NCI-H128 (cell line): ENCODE measurements around the gene TGM6.

ENCODE experiments used
- DNase-seq: peaks from one replicate; lab custom pipeline; 2025; ENCODE audit not compliant: unreplicated experiment; lab: John Stamatoyannopoulos, UW

The TGM6 gene

DNA sequence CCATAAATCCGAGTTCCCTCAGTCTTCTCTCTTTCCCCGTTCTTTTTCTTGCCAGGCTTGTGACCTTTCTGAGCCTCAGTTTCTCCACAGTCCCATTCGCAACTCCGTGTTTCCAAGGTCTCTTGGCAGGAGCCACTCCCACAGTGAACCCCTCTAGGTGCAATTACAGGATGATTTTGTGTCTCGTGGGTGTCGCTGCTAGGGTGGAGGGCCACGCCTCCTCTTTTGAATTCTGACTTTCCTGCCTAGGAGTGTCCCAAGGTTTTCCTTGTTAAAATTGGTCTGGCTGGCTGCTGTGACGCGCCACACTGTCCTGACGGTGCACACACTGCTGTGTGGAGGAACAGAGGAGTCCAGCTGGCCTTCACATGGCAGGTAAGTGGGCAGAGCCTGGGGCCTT, at the start of gene TGM6:
TGM6 (plus strand) TSS at position 301 of the 400 bp plus-strand sequence; CDS start at position 369, 68 bp downstream.
- no peak for DNase-seq

DNA sequence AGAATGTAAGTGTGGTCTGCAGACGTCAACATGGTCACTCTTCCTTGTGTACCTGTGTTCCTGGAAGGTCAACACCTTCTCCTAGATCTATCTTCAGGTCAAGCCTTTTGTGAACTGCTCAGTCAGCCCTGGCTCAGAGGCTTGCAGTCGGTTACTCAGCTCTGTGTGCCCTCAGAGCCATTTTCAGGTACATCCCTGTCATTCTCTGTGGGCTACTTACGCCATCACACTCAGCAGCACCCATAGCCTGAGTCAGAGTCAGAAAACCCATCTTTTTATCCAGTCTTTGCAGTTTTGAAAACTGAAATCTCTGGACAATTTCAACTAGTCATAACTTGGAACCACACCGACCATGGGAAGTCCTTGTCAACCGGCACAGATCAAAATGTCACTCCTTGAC, 49.6 kb upstream of the TGM6 start:
- DNase-seq: no peak

DNA sequence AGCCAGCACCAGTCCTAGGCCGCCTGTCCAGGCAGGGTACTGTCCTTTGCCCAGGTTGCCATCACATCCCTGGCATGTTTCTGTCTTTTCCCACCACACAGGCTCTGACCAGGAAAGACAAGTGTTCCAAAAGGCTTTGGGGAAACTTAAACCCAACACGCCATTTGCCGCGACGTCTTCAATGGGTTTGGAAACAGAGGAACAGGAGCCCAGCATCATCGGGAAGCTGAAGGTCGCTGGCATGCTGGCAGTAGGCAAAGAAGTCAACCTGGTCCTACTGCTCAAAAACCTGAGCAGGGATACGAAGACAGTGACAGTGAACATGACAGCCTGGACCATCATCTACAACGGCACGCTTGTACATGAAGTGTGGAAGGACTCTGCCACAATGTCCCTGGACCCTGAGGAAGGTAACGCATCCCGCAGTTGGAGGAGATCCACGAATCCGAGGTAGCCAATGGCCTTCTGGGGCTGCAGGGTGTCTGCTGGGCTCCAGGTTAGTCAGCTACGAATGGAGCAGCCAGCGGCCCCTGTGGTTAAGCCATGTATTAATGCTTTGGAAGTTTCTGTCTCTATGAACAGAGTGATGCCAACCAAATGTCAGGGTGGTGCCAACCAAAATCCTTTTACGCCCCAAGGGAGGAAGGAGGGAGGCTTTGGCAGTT, 48.7 kb upstream of the TGM6 start:
- no peak for DNase-seq

DNA sequence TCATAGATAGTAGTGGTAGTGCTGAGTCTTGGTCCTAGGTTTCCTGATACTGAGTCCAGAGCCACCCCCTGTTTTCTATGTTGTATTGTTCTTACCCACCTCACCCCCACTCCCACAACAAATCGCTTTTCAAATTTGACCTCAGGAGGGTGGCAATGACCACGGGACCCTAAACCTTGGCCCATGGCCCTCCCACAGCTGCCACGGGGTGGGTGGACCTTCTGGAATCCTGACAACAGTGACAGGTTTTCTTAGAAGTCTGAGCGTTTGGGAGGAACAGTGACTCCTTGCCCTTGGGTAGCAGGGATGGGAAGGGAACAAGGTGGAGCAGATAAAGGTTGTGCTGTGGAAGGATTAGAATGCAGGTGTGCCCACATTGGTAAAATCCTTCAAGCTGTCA, 48.0 kb upstream of the TGM6 start:
- no peak for DNase-seq

DNA sequence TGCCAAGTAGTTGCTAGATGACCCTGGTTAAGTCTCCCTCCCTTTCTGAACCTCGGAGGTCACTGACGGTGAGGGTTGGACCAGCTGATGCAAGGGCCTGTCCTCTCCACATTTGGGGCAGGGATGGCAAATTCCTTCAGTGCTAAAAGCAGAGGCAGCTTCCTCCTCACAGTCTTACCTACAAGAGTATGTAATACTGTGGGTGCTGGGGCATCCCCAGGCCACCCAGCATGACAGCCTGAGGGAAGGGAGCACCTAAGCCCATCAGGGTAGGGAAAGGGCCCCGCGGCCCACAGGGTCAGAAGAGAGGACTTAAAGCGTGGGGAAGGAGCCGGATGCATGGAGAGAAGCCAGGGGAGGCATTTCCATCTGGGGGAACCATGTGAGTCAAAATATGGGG, 46.9 kb upstream of the TGM6 start:
- no peak for DNase-seq

DNA sequence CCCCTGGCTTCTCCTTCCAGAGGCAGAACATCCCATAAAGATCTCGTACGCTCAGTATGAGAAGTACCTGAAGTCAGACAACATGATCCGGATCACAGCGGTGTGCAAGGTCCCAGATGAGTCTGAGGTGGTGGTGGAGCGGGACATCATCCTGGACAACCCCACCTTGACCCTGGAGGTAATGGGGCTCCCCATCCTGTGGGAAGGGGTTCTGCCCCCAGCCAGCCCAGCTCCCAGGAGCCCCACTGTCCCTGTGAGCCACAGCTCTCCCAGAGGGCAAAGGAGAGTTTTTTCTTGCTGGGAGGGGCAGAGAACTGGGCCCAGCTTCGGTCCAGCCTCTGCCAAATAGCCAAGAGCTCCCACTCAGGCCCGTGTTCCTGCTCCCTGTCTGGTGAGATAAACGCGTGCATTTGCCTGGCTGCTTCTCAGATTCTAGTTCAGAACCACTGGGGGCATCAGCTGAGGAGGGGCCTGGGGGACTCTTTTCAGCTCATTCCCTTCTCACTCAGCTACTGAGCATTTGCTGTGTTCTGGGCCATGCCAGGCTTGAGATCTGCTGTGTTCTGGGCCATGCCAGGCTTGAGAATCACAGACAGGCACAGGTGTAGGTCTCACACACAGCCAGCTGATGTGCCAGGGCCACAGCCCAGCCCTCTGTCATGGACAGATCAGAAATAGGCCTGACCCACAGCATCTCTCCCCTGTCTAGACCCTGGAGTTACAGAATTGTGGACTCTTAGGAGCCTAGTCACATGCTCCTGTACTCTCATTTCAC, 45.4 kb upstream of the TGM6 start:
- DNase-seq: no peak

DNA sequence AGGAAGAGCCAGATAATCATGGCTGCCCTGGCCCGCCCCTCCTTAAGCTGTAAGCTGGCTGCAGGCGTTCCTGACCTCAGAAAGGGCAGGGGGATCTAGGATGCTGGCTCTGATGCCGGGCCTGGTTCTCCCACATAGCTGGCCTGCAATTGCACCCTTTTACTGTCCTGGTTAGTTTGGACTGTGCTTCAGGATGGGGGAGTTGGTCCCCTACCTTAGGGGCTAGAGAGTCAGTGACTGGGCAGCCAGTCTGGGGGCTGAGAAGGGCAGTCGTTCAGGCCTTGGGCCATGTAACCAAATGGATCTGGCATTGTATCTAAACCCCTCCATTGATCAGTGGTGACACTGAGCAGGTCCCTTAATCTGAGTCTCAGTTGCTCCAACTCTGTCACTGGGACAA, 44.2 kb upstream of the TGM6 start:
- DNase-seq: no peak

DNA sequence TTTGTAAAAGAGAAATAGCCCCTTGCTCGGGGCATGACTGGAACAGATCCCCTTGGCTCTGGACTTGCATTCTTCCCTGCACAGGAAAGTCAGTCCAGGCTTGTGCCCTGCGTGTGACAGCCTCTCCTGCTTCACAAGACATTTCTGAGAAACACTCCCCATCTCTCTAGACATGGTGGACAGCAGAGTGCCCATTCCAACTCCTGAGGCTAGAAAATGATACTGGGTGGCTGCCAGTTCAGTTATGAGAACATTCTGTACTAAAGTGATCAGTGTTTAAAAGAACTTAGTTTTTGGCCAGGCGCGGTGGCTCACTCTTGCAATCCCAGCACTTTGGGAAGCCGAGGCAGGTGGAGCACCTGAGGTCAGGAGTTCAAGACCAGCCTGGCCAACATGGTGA, 43.6 kb upstream of the TGM6 start:
- no peak for DNase-seq

DNA sequence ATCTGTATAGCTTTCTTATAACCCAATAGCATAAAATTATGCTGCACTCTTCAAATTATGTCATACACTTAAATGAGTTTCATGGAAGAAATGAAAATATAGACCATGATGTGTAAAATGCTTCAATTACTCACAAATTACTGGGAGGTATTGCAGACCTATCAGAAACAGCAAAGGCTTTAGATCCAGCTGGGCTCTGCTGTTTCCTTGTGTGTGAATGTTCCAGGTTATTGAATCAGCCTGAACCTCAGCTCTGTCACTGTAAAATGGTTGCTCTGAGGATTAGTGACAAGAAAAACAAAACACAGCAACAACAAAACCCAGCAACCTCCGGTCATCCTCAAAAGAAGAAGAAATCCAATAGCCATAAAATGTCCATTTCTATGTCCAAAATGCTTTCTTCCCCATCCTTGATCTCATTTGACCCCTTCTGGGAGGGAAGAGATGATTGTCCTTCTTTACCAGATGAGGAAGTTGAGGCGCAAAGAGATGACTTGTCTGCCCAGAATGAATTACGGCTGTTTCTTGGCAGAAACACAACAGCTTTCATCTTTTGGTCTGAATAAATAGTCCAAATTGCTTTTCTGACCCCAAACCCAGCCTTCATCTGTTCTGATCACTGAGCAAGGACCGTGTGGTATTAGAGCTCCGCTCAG, 42.2 kb upstream of the TGM6 start:
- no peak for DNase-seq

DNA sequence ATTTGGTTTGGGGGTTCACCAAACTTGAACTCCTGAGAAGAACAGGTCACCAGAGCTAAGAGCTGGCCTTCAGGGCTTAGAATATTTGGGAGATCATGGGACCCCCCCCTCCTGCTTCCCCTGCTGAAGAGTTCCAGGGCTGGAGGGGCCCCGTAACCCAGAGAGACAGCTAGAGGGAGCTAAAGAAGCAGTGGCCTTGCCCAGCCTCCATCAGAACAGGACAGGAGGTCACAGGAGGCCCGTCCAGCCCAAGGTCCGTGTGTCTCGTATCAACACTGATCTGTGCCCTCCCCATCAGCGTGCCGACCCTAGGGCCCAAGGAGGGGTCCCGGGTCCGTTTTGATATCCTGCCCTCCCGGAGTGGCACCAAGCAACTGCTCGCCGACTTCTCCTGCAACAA, 40.6 kb upstream of the TGM6 start:
- DNase-seq: no peak

DNA sequence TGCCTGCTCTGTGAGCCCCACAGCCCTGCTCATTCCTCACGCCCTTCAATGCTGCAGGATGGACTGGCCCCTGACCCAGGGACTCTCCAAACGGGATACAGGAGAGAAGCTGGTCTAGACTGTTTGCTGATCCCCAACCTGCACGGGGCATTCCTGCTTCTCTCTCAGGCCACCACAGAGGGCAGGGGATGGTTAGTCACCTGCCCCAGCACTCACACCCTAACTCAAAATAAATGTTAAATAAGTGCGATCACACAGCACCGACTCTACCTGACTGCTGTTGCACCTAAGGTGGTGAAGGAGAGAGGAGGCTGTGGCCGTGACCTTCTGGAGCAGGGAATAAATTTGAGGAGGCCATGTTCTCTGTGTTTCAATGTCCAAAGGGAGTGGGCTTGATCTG, 39.9 kb upstream of the TGM6 start:
- DNase-seq: no peak

DNA sequence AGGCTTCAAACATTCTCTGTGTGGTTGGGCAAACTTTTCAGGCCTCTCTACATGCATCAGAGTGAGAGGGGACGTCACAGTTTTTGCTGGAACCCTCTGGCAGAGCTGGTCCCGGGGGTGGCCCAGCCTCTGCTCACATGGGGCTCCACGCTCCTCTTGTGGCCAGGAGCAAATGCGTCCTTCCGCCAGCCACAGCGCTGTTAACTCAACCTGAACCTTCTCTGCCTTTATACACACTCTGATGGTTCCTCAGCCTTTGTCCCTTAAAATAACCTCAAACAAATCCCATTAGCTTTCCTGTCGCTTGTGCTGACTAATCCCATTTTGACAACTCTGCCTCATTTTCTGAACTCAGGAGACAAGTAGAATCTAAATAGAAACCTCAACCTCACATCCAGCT, 39.4 kb upstream of the TGM6 start:
- DNase-seq: no peak

DNA sequence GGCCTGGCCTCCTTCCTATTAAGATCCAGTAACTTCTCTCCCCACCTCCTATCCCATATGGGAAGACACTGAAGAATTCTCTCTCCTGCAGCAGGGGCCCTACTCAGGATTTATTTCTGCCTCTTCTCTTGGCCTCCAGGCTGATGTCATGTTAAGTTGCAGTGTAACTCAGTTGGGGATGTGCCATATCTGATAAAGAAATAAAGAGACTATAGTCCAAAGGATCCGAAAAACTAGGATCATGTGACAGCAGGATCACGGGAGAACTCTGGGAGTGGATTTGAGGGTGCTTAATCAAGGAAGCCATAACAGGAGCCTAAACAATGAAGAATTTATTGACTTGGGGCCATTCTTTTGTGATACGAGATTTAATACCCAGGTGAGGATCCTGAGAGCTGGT, 38.5 kb upstream of the TGM6 start:
- no peak for DNase-seq

DNA sequence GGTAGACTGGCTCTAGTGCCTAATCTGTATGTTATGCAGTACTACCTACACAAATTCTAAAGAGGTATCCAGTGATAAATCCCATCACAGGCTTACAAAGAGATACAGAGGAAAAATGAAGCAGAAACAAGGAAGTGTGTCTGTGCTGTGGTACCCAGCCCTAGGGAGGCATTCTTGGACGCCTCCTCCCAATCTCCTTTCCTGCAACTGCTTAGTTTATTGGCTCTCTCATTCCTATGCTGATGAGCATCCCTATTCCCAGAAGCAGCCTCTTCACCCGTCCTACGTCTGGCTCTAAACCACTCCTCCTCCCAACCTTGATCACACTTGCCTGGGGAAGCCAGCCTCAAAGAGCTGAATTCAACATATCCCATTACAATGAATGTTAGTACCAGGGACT, 34.5 kb upstream of the TGM6 start:
- DNase-seq: no peak

DNA sequence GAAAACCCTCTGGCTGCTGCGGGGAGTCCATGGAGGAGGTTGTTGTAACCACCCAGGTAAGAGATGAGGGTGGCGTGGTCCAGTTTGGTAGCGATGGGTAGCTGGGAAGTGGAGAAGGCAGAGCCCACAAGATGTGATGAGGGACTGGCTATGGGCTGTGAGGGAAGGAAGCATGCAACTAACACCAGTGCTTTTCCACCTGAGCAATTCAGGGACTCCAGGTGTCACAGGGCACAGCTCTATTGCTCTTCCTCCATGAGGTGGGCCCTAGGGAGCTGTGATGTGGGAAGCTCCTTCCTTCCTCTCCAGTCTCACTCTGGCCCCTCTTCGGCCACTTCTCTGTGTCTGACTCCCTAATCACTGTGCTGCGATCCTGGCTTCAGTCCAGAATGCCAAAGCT, 32.4 kb upstream of the TGM6 start:
- DNase-seq: no peak

DNA sequence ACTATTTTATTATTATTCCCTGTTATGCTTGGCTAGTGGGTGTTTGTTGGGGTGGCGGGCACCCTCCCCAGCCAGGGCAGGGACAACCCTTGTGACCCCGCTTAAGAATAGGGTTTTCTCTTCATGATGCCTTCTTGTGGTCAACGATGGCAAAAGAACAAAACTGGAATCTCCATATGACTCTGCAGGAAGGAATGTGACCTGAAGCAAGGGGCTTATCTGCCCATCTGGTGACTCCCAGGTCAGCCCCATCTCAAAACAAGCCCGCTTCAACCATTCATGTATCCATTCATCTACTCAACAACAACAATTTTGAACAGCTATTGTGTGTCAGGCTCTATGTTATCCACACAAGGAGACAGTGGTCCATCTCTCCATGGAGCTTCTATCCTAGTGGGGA, 30.9 kb upstream of the TGM6 start:
- DNase-seq: no peak

DNA sequence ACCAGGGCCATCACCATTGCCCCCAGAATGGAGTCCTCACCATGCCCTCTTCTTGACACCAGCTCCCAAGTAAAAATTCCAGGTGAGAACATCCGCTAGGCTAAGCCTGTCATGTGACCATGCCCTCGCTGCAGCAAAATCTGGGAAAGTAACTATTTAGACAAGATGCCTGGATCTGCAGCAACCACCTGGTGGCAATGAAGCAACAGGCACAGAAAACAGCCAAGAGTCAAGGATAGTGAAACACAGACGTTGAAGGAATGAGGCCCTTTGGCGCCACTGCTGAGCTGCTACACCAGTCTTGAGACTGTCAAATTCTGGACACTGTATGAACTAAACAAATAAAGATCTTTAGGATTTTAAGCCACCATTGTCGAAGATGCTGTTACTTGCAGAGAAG, 30.1 kb upstream of the TGM6 start:
- DNase-seq: no peak

DNA sequence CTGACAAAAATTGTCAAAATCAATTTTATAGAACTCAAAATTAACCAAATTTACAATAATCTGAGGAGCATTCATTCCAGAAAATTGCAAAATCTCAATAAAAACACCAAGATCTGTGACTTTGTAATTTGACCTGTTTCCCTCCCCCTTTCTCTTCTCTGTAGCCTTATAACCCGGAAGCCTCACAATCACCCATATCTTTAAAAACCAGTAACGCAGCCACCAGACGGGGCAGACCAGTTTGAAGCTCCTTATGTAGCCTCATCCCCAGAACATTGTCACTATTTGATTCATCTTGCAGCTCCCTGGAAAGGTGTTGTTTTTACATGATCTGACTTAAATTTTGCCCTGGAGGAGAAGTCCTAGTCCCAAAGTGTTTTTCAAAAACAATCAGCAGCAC, 27.5 kb upstream of the TGM6 start:
- no peak for DNase-seq

DNA sequence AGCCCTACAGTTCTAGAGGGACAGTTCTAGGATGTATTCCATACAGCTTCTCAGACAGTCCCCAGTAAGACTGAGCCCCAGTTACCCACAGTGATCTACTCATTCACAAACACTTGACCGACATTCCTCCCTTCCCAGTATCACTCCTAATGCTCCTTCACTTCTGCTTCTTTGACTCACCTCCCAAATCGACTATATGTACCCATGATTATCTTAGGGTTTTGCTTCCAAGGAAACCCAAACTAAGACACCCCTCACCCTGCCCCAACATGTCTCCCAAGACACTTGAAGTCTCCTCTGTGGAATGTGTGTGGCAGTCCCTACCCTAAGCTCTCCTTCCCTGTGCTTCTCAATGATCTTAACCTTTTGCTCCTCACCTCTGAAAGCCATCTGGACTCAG, 23.6 kb upstream of the TGM6 start:
- DNase-seq: no peak

DNA sequence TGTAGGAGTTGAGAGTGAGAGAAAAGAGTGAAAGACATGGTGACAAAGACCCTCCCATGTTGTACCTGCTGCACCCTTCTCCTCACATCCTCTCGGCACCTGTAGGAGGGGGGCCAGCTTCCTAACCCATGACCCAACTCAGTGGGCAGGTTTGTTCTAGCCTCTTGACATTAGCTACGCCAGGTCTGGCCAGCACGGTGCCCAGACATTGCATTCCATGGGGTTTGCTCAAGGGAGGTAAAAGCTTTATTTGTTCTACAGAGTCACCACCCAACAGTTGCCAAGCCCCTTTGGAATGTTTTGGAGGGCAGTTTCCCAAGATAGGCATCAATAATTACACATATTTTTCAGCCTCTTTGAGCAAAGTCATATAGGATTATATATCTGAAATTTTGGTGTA, 22.7 kb upstream of the TGM6 start:
- DNase-seq: no peak

DNA sequence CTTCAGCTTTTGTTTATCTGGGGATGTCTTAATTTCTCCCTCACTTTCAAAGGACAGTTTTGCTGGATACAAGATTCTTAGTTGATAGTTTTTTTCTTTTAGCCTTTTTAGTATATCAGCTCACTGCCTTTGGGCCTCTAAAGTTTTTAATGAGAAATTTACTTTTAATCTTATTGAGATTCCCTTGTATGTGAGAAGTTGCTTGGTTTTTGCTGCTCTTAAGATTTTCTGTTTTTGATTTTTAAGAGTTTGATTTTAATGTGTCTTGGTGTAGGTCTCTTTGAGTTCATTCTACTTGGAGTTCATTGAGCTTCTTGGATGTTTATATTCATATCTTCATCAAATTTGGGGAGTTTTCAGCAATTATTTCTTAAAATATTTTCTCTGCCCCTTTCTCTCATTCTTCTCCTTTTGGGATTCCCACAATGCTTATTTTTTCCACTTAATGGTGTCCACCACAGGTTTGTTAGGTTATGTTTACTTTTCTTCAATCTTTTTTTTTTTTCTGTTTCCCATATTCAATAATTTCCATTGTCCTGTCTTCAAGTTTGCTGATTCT, 19.6 kb upstream of the TGM6 start:
- no peak for DNase-seq

DNA sequence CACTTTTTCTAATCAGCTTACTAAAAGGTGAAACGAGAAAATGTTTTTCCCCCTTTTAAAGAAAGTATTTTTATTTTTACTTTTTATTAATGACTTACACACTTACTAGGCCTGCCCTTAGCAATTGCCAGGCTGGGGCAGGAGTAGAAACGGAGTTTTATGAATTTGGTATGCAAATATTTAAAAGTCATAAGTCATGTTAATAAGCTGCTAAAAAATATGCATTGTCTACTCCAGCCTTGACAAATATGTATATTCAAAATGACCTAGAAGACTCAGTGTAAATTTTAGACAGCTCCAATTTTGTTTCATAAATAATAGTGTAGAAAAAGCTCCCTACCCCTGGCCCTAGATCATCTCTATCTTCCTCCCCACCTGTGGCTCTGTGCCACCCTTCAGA, 17.5 kb upstream of the TGM6 start:
- DNase-seq: no peak
